ENCODE measurements around the gene PCK2. TPM values are rescaled to one million over a fixed set of nuclear protein-coding genes. Genes with fewer than 3 reads are reported as not detected.
A peak's percentile ranks its signal among the peaks of the same experiment; 100 is the strongest.

The PCK2 gene
- total RNA-seq, 1 donor from 2014 or later, result 22.2 TPM

DNA sequence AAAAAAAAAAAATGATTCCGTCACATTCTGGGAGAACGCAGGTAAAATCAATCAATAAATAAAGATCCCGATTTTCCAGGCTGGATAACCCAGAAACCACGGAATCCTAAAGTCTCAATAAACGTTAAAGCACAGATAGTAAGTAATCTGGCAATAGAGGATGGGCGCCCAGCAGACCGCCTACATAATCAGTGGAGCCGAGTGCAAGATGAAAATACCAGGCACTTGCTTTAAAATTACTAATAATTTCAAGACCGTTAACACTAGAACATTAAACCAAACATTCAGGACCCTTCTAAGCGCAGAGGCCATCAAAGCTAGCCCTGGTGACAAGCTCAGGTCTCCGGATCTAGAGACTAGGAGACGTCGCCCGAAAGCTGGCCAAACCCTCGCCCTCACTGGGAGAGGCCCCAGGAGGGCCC lies 19.3 kb downstream of the PCK2 start:
- no peaks in the 10 kb centered on the region for H3K9me3 Mint-ChIP-seq
- peak overlapping the region; percentile 90 for H3K4me3 Mint-ChIP-seq
- H3K36me3 Mint-ChIP-seq, result no peaks in the 10 kb centered on the region
- peaks cover 2% of the 10 kb centered on the region for H3K27me3 Mint-ChIP-seq (ENCODE audit: low read depth)
- no peak for DNase-seq (ENCODE audit: low spot score in 2 of 2, unreplicated experiment in 2 of 2)
- peaks cover 22% of the 10 kb centered on the region for H3K4me1 Mint-ChIP-seq
- TF ChIP-seq, protein P1, sequence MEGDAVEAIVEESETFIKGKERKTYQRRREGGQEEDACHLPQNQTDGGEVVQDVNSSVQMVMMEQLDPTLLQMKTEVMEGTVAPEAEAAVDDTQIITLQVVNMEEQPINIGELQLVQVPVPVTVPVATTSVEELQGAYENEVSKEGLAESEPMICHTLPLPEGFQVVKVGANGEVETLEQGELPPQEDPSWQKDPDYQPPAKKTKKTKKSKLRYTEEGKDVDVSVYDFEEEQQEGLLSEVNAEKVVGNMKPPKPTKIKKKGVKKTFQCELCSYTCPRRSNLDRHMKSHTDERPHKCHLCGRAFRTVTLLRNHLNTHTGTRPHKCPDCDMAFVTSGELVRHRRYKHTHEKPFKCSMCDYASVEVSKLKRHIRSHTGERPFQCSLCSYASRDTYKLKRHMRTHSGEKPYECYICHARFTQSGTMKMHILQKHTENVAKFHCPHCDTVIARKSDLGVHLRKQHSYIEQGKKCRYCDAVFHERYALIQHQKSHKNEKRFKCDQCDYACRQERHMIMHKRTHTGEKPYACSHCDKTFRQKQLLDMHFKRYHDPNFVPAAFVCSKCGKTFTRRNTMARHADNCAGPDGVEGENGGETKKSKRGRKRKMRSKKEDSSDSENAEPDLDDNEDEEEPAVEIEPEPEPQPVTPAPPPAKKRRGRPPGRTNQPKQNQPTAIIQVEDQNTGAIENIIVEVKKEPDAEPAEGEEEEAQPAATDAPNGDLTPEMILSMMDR (IDR thresholded peaks at IDR 0.05; ENCODE audit: unreplicated experiment), result no peak
- peak overlapping the region; percentile 99 for H3K27ac Mint-ChIP-seq

DNA sequence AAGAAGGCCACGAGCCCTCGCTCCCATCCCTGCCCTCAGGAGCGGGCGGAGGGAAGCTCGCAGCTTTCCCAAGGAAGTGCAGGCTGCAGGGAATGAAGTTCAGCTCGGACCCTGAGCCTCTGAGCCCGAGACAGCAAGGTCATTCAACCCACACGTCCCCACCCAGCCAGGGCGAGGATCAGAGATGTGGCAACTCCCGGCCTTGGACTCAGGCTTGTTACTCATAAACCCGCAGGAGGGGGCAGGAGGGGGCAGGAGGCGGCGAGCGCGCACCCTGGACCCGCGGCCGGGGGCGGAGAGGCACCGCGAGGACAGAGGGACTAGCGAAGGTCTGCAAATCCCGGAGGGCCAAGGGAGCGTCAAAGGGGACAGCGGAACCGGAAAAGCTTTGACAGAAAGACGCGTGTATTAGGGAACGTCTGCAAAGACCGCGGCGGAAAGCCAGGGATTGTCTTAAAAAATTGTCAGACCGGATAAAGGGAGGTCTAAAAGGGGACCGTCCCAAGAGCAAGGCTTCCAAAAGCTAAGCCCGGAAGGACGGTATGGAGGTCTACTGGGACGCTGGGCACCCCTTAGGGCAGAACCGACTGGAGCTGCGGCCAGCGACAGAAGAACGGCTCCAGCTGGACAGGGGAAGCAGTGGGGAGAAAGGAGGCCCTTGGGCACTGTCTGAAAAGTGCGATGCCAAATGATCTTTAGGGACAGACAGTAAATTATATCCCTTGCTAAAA lies 19.9 kb downstream of the PCK2 start:
- DNase-seq (ENCODE audit: low spot score in 2 of 2, unreplicated experiment in 2 of 2), result peak; percentile 44 to 66
- peaks cover 21% of the 10 kb centered on the region for H3K4me1 Mint-ChIP-seq
- H3K4me3 Mint-ChIP-seq, result peak overlapping the region; percentile 90
- TF ChIP-seq, protein P1 (IDR thresholded peaks at IDR 0.05; ENCODE audit: unreplicated experiment), result no peak
- peaks cover 6% of the 10 kb centered on the region for H3K36me3 Mint-ChIP-seq
- peak overlapping the region; percentile 99 for H3K27ac Mint-ChIP-seq
- H3K27me3 Mint-ChIP-seq (ENCODE audit: low read depth), result peaks cover 2% of the 10 kb centered on the region
- H3K9me3 Mint-ChIP-seq, result no peaks in the 10 kb centered on the region

DNA sequence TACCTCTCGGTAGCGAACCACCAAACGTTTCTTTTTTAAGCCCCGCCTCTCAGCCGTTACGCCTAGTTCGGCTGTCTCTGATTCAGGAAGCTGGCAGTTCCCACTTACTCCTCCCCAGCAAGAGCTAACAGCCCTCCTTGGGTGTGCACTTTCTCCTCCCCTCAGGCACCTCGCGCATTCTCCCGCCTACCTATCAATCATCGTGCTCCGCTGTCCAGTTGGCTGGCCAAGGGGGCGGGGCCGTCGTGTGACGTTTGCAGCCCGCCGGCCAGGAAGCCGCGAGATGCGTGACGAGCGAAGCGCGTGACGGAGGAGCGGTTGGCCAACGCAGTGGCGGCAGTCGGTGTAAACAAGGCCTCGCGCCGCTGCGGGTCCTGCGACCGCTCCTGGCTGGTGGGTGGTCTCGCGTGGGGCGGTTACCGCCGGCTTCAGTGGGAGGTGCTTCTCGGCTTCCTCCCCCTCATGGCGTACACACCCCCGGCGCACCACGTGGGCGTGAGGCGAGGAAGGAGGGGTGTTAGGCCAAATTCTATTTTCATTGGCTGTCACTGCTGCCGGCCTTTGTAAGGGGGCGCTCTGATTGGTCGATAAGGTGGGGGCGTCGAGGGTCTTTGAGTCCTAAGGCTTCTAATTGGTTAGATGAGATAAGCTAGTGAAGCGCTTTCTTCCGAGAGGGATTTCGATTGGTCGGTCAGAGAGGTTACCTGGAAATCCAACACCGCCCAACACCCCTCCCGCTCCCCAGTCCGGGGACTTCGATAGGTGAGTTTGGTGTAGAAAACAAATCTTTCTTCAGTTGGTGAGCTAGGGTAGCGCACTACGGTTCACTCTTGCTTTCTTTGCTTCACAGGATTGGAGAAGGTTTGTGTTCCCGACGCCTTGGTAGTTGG lies 20.7 kb downstream of the PCK2 start, which contains the start of the genes DCAF11 and NRL:
Gene DCAF11, plus strand, starts transcription at position 246 of the 890 bp plus-strand sequence. CDS start 818 bp downstream, outside the sequence.
Gene NRL, minus strand, starts transcription at position 418 of the 890 bp plus-strand sequence. CDS start 32,101 bp downstream, outside the sequence.
- peaks cover 2% of the 10 kb centered on the region for H3K27me3 Mint-ChIP-seq (ENCODE audit: low read depth)

DNA sequence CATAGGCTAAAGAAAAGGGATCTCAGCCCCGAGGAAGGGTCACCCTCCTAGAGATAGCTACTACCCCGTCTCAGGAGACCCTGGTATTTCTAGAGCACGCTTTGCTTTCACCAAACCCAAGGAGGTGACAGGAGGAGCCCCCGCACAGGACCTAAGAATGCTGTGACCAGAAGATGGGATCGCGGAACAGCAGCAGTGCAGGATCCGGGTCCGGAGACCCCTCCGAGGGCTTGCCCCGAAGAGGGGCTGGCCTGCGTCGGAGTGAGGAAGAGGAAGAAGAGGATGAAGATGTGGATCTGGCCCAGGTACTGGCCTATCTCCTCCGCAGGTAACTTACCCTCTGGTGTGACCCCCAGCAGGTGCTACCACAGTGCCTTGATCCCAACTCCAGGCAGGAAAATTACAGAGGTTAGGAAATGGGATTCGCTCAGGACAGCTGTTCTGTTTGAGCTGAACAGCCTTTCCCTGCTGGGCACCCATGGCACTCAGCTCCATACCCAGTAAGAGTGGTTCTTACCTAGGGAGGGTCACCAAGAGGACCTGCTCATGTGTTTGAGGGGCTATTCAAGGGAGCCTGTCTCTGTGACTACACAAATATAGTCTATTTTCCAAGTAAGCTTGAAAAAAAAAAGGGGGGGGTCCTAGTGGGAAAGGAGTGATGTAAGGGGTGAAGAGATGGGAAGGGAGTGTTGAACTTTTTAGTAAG lies 21.5 kb downstream of the PCK2 start:
- no peaks in the 10 kb centered on the region for H3K9me3 Mint-ChIP-seq
- TF ChIP-seq, protein P1 (IDR thresholded peaks at IDR 0.05; ENCODE audit: unreplicated experiment), result no peak
- peak overlapping the region; percentile 90 for H3K4me3 Mint-ChIP-seq
- peaks cover 14% of the 10 kb centered on the region for H3K36me3 Mint-ChIP-seq
- peaks cover 2% of the 10 kb centered on the region for H3K27me3 Mint-ChIP-seq (ENCODE audit: low read depth)
- no peak for DNase-seq (ENCODE audit: low spot score in 2 of 2, unreplicated experiment in 2 of 2)
- peaks cover 20% of the 10 kb centered on the region for H3K4me1 Mint-ChIP-seq
- H3K27ac Mint-ChIP-seq, result peak overlapping the region; percentile 99

More for the DNA sequence above, 20.7 kb downstream of the PCK2 start, which contains the start of the genes DCAF11 and NRL:
- TF ChIP-seq, protein P1 (IDR thresholded peaks at IDR 0.05; ENCODE audit: unreplicated experiment), result no peak
- peak; percentile 96 to 99 for DNase-seq (ENCODE audit: low spot score in 2 of 2, unreplicated experiment in 2 of 2)
- Mint-ChIP-seq H3K4me1 (peaks cover 20% of the 10 kb centered on the region), H3K4me3 (peak within 1 kb of the TSS; percentile 90), H3K27ac (peak within 1 kb of the TSS; percentile 99), H3K9me3 (no peaks in the 10 kb centered on the region), H3K36me3 (peaks cover 12% of the 10 kb centered on the region)

Data from mesothelial cell of epicardium (in vitro differentiated cells).